ENCODE results near the gene BTN3A1. TPM values are rescaled to one million over a fixed set of nuclear protein-coding genes. Genes with fewer than 3 reads are reported as not detected.
"Not testable (repeated sequence)": the region's sequence is repeated elsewhere in the genome, so short reads cannot be mapped to it uniquely, and the experiment has no call there.

BTN3A1 gene
- total RNA-seq, 1 donor from 2014 or later, result 12.7 TPM

- no peaks in the 10 kb centered on the region for H3K4me1 Mint-ChIP-seq
- H3K36me3 Mint-ChIP-seq (ENCODE audit: low read depth), result peaks cover 70% of the 10 kb centered on the region
- peak overlapping the region; percentile 35 for H3K27ac Mint-ChIP-seq (ENCODE audit: unreplicated experiment)
- H3K9me3 Mint-ChIP-seq, result peaks cover 14% of the 10 kb centered on the region
- H3K4me3 Mint-ChIP-seq, result no peak overlapping the region
- H3K27me3 Mint-ChIP-seq (ENCODE audit: low read depth), result no peaks in the 10 kb centered on the region
- no peak for DNase-seq (ENCODE audit: low read depth, low spot score)
- TF ChIP-seq CTCF (conservative IDR thresholded peaks at IDR 0.05), result no peak
Observed at GRCh38 chr6:26430787-26431186, 28.7 kb downstream of the BTN3A1 start.

DNA sequence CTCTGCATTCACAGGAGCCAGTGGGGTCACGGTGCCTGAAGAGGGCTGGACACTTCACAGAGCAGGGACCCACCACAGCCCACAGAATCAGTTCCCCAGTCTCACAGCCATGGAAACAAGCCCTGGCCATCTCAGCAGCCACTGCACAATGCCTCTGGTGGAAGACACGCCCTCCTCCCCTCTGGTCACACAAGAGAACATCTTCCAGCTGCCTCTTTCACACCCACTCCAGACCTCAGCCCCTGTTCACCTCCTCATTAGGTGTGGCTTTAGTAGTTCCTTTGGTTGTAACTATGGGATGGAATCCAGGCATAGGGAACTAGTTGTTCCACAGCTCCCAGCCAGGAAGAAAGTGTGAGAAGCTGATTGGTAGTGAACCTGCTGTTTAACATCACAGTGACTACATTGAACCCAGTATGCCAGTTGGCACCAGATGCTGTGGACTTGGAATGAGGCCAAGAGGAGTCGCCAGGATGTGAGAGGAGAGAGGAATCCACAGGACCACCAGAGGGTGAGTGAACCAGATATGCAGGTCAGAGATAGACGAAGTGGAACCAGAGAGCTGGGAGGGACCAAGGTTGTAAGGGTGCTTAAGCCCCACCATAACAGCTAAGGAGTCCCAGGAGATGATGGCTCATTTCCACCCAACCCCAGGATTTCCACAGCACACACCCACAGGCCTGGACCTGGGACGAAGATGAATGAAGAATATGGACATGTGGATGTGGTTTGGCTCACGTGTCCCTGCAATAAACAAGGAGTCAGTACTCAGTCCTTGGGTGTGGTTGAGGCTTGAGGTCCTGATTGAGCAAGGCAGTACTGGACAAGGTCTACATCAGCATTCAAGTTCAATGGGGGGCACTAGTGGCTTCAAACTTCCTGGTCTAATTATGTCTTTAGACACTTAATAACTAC, 29.4 kb downstream of the BTN3A1 start:
- TF ChIP-seq CTCF (conservative IDR thresholded peaks at IDR 0.05), result no peak
- DNase-seq (ENCODE audit: low read depth, low spot score), result no peak
- no peaks in the 10 kb centered on the region for H3K4me1 Mint-ChIP-seq
- H3K27me3 Mint-ChIP-seq (ENCODE audit: low read depth), result no peaks in the 10 kb centered on the region
- peak overlapping the region; percentile 35 for H3K27ac Mint-ChIP-seq (ENCODE audit: unreplicated experiment)
- peaks cover 17% of the 10 kb centered on the region for H3K9me3 Mint-ChIP-seq
- H3K4me3 Mint-ChIP-seq, result no peak overlapping the region
- H3K36me3 Mint-ChIP-seq (ENCODE audit: low read depth), result peaks cover 72% of the 10 kb centered on the region

- Mint-ChIP-seq H3K9me3 (peaks cover 17% of the 10 kb centered on the region), H3K27ac (ENCODE audit: unreplicated experiment) (no peak overlapping the region), H3K36me3 (ENCODE audit: low read depth) (peaks cover 68% of the 10 kb centered on the region), H3K27me3 (ENCODE audit: low read depth) (no peaks in the 10 kb centered on the region), H3K4me3 (no peak overlapping the region), H3K4me1 (no peaks in the 10 kb centered on the region)
- no peak for TF ChIP-seq CTCF (conservative IDR thresholded peaks at IDR 0.05)
- DNase-seq (ENCODE audit: low read depth, low spot score), result no peak
Observed at GRCh38 chr6:26432627-26433201, 30.6 kb downstream of the BTN3A1 start.

DNA sequence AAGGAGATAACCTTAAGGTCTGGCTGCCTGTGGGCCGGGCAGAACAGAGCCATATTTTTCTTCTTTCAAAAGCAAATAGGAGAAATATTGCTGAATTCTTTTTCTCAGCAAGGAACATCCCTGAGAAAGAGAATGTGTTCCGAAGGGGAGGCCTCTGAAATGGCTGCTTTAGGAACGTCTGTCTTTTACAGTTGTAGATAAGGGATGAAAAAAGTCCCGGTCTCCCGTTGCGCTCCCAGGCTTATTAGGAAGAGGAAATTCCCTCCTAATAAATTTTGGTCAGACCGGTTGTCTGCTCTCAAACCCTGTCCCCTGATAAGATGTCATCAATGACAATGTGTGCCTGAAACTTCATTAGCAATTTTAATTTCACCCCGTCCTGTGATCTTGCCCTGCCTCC, 31.6 kb downstream of the BTN3A1 start:
- H3K27me3 Mint-ChIP-seq (ENCODE audit: low read depth); DNase-seq (ENCODE audit: low read depth, low spot score); H3K4me3 Mint-ChIP-seq; H3K4me1 Mint-ChIP-seq; H3K27ac Mint-ChIP-seq (ENCODE audit: unreplicated experiment): not testable (repeated sequence)
- Mint-ChIP-seq H3K9me3 (peaks cover 17% of the 10 kb centered on the region), H3K36me3 (ENCODE audit: low read depth) (peaks cover 62% of the 10 kb centered on the region)

DNA sequence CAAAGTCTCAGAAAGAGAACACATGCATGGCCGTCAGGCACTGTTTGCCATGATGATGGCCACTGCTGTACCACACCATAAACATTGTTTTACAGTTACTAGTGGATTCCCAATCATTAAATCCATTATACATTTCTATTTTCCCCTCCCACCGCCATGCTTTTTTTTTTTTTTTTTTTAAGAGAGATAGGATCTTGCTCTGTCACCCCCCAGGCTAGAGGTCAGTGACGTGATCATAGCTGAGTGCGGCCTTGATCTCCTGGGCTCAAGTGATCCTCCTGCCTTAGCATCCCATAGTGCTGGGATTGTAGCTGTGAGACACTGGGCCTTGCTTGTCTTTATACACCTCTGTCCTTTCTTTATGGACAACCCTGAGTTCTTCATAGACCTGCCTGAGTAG, 33.9 kb downstream of the BTN3A1 start:
- Mint-ChIP-seq H3K27ac (ENCODE audit: unreplicated experiment) (no peak overlapping the region), H3K9me3 (peaks cover 17% of the 10 kb centered on the region), H3K27me3 (ENCODE audit: low read depth) (no peaks in the 10 kb centered on the region), H3K4me3 (no peak overlapping the region), H3K36me3 (ENCODE audit: low read depth) (peaks cover 52% of the 10 kb centered on the region), H3K4me1 (peaks cover 11% of the 10 kb centered on the region)
- TF ChIP-seq CTCF (conservative IDR thresholded peaks at IDR 0.05), result no peak
- DNase-seq (ENCODE audit: low read depth, low spot score), result no peak

DNA sequence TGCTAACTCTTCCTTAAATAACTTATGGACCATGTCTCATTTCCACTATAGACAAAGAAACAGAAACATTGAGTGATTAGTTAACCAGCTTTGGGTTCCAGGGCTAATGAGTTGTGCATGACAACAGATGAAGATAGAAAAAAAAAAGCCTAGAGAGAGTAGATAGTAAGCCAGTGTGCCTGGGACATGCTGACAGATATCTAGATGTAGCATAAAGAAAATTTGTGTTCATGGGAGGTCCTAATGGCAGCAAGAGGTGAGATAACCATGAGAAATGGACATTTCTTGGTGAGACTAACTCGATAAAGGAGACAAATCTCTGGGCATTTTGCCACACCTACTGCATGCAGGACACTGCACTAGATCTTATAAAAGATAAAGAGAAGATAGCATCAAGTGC, 35.5 kb downstream of the BTN3A1 start:
- peaks cover 38% of the 10 kb centered on the region for H3K36me3 Mint-ChIP-seq (ENCODE audit: low read depth)
- peaks cover 11% of the 10 kb centered on the region for H3K4me1 Mint-ChIP-seq
- peaks cover 15% of the 10 kb centered on the region for H3K9me3 Mint-ChIP-seq
- H3K4me3 Mint-ChIP-seq, result no peak overlapping the region
- H3K27me3 Mint-ChIP-seq (ENCODE audit: low read depth), result no peaks in the 10 kb centered on the region
- no peak overlapping the region for H3K27ac Mint-ChIP-seq (ENCODE audit: unreplicated experiment)
- no peak for TF ChIP-seq CTCF (conservative IDR thresholded peaks at IDR 0.05)
- DNase-seq (ENCODE audit: low read depth, low spot score), result no peak
